DMS 273 treated with DMSO at 0.1 percent for 48 hours (cell line): Measurements from ENCODE around the gene ANKRD63.

Source experiments
- DNase-seq: peaks from one replicate; lab custom pipeline; 2025; lab: John Stamatoyannopoulos, UW

ANKRD63 gene

GRCh38 chr15:40279437-40280141 lies 3.3 kb downstream of the ANKRD63 start:
- no peak for DNase-seq

GRCh38 chr15:40278026-40278425 lies 4.8 kb downstream of the ANKRD63 start:
- no peak for DNase-seq

GRCh38 chr15:40277471-40277870 lies 5.4 kb downstream of the ANKRD63 start:
- no peak for DNase-seq

GRCh38 chr15:40276927-40277326 lies 5.9 kb downstream of the ANKRD63 start:
- no peak for DNase-seq

GRCh38 chr15:40275954-40276353 lies 6.9 kb downstream of the ANKRD63 start:
- DNase-seq: no peak

GRCh38 chr15:40275523-40275922 lies 7.3 kb downstream of the ANKRD63 start:
- DNase-seq: no peak

GRCh38 chr15:40274350-40275274 lies 8.3 kb downstream of the ANKRD63 start:
- DNase-seq: peak; percentile 31

- no peak for DNase-seq
These were observed 9.4 kb downstream of the ANKRD63 start for GRCh38 chr15:40273428-40273827.

GRCh38 chr15:40272485-40273056 lies 10.3 kb downstream of the ANKRD63 start:
- no peak for DNase-seq

- DNase-seq: no peak
These were observed 11.0 kb downstream of the ANKRD63 start for GRCh38 chr15:40271685-40272484.

- DNase-seq: no peak
These were observed 12.4 kb downstream of the ANKRD63 start for GRCh38 chr15:40270246-40270995.

GRCh38 chr15:40269604-40270003 lies 13.3 kb downstream of the ANKRD63 start:
- DNase-seq: no peak

GRCh38 chr15:40267670-40268069 lies 15.2 kb downstream of the ANKRD63 start:
- no peak for DNase-seq

- DNase-seq: no peak
These were observed 16.0 kb downstream of the ANKRD63 start for GRCh38 chr15:40266828-40267304.

GRCh38 chr15:40265875-40266274 lies 17.0 kb downstream of the ANKRD63 start:
- no peak for DNase-seq

- no peak for DNase-seq
These were observed 17.5 kb downstream of the ANKRD63 start for GRCh38 chr15:40265355-40265754.

GRCh38 chr15:40264321-40265153 lies 18.3 kb downstream of the ANKRD63 start:
- DNase-seq: no peak

GRCh38 chr15:40263024-40263754 lies 19.7 kb downstream of the ANKRD63 start:
- no peak for DNase-seq

- DNase-seq: no peak
These were observed 23.8 kb downstream of the ANKRD63 start for GRCh38 chr15:40259021-40259420.
